ENCODE measurements around the gene PREX1.

Gene PREX1

DNA sequence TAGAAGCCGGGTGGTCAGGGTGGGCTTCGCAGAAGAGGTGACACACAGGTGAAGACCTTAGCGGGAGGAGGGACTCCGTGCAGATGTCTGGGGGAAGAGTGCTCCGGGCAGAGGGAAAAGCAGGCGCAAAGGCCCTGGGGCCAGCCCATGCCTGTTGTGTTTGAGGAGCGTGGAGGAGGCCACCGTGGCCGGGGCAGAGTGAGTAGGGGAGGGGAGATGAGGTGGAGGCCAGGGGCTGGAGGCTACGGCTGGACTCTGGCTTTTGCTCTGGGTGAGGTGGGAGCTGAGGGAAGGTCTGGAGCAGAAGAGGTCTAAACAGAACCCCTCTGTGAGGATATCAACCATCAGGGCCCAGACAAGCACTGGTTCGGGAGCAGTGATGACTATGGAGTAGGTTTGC lies 244.0 kb downstream of the PREX1 start:
- TF ChIP-seq, protein P1, sequence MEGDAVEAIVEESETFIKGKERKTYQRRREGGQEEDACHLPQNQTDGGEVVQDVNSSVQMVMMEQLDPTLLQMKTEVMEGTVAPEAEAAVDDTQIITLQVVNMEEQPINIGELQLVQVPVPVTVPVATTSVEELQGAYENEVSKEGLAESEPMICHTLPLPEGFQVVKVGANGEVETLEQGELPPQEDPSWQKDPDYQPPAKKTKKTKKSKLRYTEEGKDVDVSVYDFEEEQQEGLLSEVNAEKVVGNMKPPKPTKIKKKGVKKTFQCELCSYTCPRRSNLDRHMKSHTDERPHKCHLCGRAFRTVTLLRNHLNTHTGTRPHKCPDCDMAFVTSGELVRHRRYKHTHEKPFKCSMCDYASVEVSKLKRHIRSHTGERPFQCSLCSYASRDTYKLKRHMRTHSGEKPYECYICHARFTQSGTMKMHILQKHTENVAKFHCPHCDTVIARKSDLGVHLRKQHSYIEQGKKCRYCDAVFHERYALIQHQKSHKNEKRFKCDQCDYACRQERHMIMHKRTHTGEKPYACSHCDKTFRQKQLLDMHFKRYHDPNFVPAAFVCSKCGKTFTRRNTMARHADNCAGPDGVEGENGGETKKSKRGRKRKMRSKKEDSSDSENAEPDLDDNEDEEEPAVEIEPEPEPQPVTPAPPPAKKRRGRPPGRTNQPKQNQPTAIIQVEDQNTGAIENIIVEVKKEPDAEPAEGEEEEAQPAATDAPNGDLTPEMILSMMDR (IDR thresholded peaks at IDR 0.05; ENCODE audit: low read depth, low read length, missing control alignments), result no peak
- in situ Hi-C loops (cut with HindIII; ENCODE audit: low pct_ligation_motif_present, low sequenced_read_pairs), result no loop called here
- H3K36me3 ChIP-seq (replicated peaks), result no peaks in the 10 kb centered on the region
- DNase-seq, result no peak
- no peaks in the 10 kb centered on the region for H3K27me3 ChIP-seq (replicated peaks)
- no peak overlapping the region for H3K27ac ChIP-seq
- no peak overlapping the region for H3K4me3 ChIP-seq (ENCODE audit: low read depth, low read length)

GRCh38 chr20:48583171-48583570 lies 244.6 kb downstream of the PREX1 start:
- in situ Hi-C loops (cut with HindIII; ENCODE audit: low pct_ligation_motif_present, low sequenced_read_pairs), result no loop called here
- no peak overlapping the region for H3K4me3 ChIP-seq (ENCODE audit: low read depth, low read length)
- no peaks in the 10 kb centered on the region for H3K27me3 ChIP-seq (replicated peaks)
- TF ChIP-seq, protein P1 (IDR thresholded peaks at IDR 0.05; ENCODE audit: low read depth, low read length, missing control alignments), result no peak
- no peaks in the 10 kb centered on the region for H3K36me3 ChIP-seq (replicated peaks)
- DNase-seq, result no peak
- H3K27ac ChIP-seq, result no peak overlapping the region

DNA sequence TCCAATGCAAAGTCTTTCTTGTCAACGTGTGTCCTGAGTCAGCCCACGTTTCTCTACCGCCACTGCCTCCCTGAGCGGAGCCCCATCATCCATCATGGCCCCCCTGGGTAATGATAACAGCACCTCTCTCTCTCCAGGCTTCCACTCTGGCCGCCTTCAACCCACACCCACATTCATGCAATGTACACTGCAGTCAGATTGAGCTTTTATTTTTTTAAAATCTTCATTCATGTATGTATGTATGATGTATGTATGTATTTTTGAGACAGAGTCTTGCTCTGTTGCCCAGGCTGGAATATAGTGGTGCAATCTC lies 245.2 kb downstream of the PREX1 start:
- TF ChIP-seq, protein P1 (IDR thresholded peaks at IDR 0.05; ENCODE audit: low read depth, low read length, missing control alignments), result no peak
- DNase-seq, result no peak
- Histone ChIP-seq H3K4me3 (ENCODE audit: low read depth, low read length) (no peak overlapping the region), H3K36me3 (replicated peaks) (no peaks in the 10 kb centered on the region), H3K27me3 (replicated peaks) (no peaks in the 10 kb centered on the region), H3K27ac (no peak overlapping the region)
- in situ Hi-C loops (cut with HindIII; ENCODE audit: low pct_ligation_motif_present, low sequenced_read_pairs), result no loop called here

DNA sequence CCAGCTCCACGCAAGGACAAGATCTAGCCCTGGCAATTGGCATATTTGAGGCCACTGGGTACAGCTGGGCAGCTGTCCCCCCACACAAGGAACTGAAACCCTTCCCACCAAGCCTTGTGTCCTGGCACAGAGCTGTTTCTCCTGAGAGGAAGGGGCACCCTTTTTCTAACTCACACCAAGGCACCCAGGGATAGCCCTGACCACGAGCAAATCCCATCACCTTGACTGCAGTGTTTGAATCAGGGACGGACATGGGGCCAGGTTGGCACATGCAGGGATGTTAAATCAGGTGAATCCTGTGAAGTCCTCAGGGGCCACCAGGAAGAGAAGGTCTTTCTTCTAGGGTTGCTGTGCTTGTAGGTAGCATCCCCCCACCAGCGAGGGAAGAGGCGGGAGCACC lies 246.6 kb downstream of the PREX1 start:
- Histone ChIP-seq H3K4me3 (ENCODE audit: low read depth, low read length) (no peak overlapping the region), H3K36me3 (replicated peaks) (no peaks in the 10 kb centered on the region), H3K27ac (no peak overlapping the region), H3K27me3 (replicated peaks) (no peaks in the 10 kb centered on the region)
- TF ChIP-seq, protein P1 (IDR thresholded peaks at IDR 0.05; ENCODE audit: low read depth, low read length, missing control alignments), result no peak
- in situ Hi-C loops (cut with HindIII; ENCODE audit: low pct_ligation_motif_present, low sequenced_read_pairs), result no loop called here
- no peak for DNase-seq

DNA sequence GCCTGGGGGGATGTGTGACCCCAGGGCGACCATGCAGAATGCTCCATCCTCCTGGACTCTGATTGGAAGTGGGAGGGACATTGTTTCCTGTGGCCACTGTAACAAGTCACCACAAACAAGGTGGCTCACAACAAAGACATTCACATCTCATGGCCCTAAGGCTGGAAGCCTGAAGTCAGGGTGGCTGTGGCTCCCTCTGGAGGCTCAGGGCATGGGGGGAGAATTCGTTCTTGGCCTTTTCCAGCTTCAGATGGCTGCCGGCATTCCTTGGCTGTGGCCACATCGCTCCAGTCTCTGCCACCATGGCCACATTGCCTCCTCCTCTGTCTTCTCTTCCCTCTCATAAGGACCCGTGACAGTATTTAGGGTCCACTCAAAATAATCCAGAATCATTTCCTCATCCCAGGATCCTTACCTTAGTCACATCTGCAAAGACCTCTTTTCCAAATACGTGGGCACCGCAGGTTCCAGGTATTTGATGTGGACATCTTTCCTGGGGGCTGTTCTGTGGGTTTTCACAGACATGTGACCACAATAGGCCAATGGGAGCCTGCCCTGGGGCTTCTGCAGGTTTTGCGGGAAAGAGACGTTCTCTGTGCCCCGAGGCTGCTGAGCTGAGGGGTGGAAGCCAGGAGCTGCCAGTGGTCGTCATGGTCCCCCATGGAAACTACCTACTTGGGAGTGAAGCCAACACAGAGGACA lies 249.3 kb downstream of the PREX1 start:
- DNase-seq, result no peak
- in situ Hi-C loops (cut with HindIII; ENCODE audit: low pct_ligation_motif_present, low sequenced_read_pairs), result no loop called here
- Histone ChIP-seq H3K4me3 (ENCODE audit: low read depth, low read length) (no peak overlapping the region), H3K27ac (no peak overlapping the region), H3K36me3 (replicated peaks) (no peaks in the 10 kb centered on the region), H3K27me3 (replicated peaks) (no peaks in the 10 kb centered on the region)
- TF ChIP-seq, protein P1 (IDR thresholded peaks at IDR 0.05; ENCODE audit: low read depth, low read length, missing control alignments), result peak; percentile 5

DNA sequence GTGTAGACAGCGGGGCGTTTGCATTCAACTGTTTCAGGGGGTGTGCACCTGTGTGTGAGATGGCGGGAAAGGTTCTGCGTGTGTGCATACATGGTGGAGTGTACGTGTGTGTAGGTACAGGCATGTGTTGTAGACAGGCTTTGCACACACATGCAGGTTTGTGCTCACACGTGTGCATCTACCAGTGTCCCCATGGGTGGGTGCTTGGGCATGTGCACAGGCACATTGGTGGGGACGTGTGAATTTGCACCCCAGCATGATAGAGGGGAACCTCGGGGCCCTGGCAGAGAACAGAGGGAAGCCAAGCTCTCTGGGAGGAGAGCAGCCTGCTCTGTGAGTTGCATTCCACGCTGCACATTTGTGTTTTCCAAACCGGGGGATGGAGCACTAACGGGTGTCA lies 250.2 kb downstream of the PREX1 start:
- in situ Hi-C loops (cut with HindIII; ENCODE audit: low pct_ligation_motif_present, low sequenced_read_pairs), result no loop called here
- no peak overlapping the region for H3K27ac ChIP-seq
- no peak overlapping the region for H3K4me3 ChIP-seq (ENCODE audit: low read depth, low read length)
- no peaks in the 10 kb centered on the region for H3K27me3 ChIP-seq (replicated peaks)
- TF ChIP-seq, protein P1 (IDR thresholded peaks at IDR 0.05; ENCODE audit: low read depth, low read length, missing control alignments), result no peak
- H3K36me3 ChIP-seq (replicated peaks), result no peaks in the 10 kb centered on the region
- DNase-seq, result no peak
